Measurements from ENCODE around the gene NOX3. TPM values are rescaled to one million over a fixed set of nuclear protein-coding genes. Genes with fewer than 3 reads are reported as not detected.

Gene NOX3
- total RNA-seq, 1 donor from 2014 or later = 0.17 TPM

DNA sequence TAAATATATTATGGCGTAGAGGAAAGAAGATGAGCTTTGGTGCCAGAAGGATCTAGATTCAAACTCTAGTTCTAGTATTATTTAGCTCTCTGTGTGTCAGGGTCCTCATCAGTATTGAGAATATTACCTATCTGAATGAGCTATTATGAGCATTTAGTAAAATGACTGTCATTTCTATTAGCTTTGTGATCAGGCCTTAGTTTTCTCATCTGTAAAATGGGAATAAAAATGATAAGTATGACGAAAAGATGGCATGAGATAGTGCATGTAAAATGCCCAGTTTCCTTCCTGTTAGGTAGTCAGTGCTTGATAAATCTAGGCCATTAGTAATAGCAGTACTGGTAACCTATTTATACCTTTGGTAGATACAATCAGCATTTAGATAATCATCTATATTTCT is 35.1 kb downstream of the NOX3 start:
- DNase-seq (ENCODE audit: low read depth) = no peak
- H3K36me3 ChIP-seq (ENCODE audit: control insufficient read depth, insufficient read depth, low read length) = no peaks in the 10 kb centered on the region
- no peak overlapping the region for H3K4me3 ChIP-seq (ENCODE audit: low read depth, low read length)
- no peaks in the 10 kb centered on the region for H3K27me3 ChIP-seq (ENCODE audit: control insufficient read depth, insufficient read depth, low read length)
- TF ChIP-seq, protein P1, sequence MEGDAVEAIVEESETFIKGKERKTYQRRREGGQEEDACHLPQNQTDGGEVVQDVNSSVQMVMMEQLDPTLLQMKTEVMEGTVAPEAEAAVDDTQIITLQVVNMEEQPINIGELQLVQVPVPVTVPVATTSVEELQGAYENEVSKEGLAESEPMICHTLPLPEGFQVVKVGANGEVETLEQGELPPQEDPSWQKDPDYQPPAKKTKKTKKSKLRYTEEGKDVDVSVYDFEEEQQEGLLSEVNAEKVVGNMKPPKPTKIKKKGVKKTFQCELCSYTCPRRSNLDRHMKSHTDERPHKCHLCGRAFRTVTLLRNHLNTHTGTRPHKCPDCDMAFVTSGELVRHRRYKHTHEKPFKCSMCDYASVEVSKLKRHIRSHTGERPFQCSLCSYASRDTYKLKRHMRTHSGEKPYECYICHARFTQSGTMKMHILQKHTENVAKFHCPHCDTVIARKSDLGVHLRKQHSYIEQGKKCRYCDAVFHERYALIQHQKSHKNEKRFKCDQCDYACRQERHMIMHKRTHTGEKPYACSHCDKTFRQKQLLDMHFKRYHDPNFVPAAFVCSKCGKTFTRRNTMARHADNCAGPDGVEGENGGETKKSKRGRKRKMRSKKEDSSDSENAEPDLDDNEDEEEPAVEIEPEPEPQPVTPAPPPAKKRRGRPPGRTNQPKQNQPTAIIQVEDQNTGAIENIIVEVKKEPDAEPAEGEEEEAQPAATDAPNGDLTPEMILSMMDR (IDR thresholded peaks at IDR 0.05; ENCODE audit: insufficient read depth, low read length, poor library complexity, severe bottlenecking) = no peak

DNA sequence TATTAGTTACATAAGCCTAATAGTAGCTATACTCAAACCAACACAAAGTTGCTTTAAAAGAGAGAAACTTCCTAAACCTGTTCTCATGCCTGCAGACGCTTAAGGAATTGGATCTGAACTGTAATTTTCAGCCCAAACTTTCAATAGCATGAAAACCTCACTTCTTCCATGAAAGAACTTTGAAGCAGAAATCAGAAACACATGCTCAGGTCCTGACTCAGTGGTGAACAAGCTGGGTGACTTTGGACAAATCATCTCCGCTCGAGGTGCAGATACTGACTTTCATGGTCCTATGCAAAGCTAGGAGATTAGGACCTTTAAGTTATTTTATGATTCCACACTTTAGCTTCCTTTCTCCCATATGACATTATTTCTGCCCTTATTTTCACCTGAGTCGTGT is 36.5 kb downstream of the NOX3 start:
- TF ChIP-seq, protein P1 (IDR thresholded peaks at IDR 0.05; ENCODE audit: insufficient read depth, low read length, poor library complexity, severe bottlenecking) = no peak
- Histone ChIP-seq H3K27me3 (ENCODE audit: control insufficient read depth, insufficient read depth, low read length) (no peaks in the 10 kb centered on the region), H3K4me3 (ENCODE audit: low read depth, low read length) (no peak overlapping the region), H3K36me3 (ENCODE audit: control insufficient read depth, insufficient read depth, low read length) (no peaks in the 10 kb centered on the region)
- DNase-seq (ENCODE audit: low read depth) = no peak

DNA sequence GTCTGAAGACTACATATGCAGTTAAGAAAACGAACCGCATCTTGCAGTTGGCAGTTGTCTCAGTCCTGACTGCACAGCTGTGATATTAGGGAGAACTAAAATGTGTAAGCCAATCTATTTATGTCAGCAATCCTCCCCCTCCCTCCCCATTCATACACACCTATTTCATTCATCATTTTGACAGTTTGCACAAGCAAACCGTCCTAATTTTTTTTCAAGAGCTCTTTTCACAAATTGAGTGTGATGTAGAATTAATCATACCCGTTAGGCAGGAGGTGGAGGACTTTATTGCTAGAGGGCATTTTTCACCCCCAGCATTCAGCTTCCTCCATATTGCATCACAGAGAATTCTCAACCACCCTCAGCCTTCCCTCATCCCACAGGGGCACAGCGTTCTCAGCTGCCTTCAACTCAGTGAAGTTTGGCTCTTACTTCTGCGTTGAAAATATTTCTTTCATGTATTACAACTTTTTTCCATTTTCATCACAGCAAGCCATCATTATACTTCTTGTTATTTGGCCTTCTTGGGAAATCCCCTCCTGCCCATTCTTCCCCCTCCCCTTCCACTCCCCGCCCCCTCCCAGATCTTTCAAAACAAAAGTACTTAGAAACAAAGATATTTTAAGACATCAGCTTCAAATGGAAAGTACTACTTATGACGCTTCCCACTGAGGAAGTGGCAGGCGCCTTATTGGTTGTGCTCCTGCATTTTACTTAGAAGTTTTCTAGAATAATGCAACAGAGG is 37.5 kb downstream of the NOX3 start:
- Histone ChIP-seq H3K4me3 (ENCODE audit: low read depth, low read length) (no peak overlapping the region), H3K27me3 (ENCODE audit: control insufficient read depth, insufficient read depth, low read length) (no peaks in the 10 kb centered on the region), H3K36me3 (ENCODE audit: control insufficient read depth, insufficient read depth, low read length) (no peaks in the 10 kb centered on the region)
- TF ChIP-seq, protein P1 (IDR thresholded peaks at IDR 0.05; ENCODE audit: insufficient read depth, low read length, poor library complexity, severe bottlenecking) = no peak
- no peak for DNase-seq (ENCODE audit: low read depth)

DNA sequence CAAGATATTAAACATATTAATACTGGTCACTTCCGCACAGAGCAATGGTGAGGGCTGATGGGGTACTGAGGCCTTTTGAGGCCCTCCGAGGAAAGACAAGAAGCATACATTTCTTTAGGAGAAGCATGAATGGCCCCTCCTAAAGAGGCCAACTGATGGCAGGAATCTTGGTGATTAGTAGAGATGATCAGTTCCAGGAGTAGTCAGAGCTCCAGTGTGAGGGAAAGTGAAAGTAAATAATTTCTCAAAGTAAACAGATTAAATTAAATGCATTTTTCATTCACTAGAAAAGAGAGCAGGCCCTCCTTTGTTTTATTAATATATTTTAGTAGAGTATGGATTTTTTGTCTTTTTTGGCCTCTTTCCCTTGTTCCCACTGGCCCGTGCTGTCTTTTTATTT is 38.2 kb downstream of the NOX3 start:
- no peak overlapping the region for H3K4me3 ChIP-seq (ENCODE audit: low read depth, low read length)
- TF ChIP-seq, protein P1 (IDR thresholded peaks at IDR 0.05; ENCODE audit: insufficient read depth, low read length, poor library complexity, severe bottlenecking) = no peak
- H3K27me3 ChIP-seq (ENCODE audit: control insufficient read depth, insufficient read depth, low read length) = no peaks in the 10 kb centered on the region
- no peaks in the 10 kb centered on the region for H3K36me3 ChIP-seq (ENCODE audit: control insufficient read depth, insufficient read depth, low read length)
- no peak for DNase-seq (ENCODE audit: low read depth)

DNA sequence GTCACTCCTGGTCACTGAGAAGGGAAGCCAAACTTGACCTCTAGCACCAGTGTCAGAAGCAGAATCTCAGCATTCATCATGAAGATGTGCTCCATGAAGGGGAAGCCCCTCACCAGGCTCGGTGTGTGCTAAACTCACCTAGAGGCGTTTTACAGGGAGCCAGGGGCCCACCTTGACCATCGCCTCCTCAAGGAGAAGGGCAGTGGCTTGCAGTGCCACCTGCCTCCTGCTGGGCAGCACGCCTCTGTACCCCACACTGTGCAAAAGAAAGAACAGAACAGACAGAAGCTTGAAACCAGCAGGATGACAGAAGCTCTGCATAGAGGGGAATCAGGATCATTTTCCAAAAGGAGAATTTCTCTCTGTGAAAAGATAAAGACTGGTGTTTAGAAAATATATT is 39.7 kb downstream of the NOX3 start:
- TF ChIP-seq, protein P1 (IDR thresholded peaks at IDR 0.05; ENCODE audit: insufficient read depth, low read length, poor library complexity, severe bottlenecking) = no peak
- no peaks in the 10 kb centered on the region for H3K36me3 ChIP-seq (ENCODE audit: control insufficient read depth, insufficient read depth, low read length)
- no peak for DNase-seq (ENCODE audit: low read depth)
- H3K27me3 ChIP-seq (ENCODE audit: control insufficient read depth, insufficient read depth, low read length) = no peaks in the 10 kb centered on the region
- H3K4me3 ChIP-seq (ENCODE audit: low read depth, low read length) = no peak overlapping the region

DNA sequence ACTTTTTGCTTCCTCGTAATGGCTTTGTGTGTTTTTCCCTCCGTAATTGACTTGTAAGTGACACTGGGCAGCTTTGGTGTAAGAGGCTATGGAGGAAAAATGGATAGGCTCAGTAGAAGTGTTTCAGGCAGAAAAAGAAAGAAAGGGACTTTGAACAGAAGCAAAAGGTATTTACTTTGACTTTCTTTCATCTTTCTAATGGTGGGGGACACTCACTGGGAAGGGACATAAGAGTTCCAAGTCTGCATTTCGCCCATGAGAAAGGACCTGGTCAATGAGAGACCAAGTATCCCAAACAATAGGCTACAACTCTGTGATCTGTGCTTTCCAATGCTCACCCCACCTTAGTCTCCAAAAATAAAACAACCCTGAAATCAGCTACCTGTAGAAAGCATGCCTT is 41.6 kb downstream of the NOX3 start:
- DNase-seq (ENCODE audit: low read depth) = no peak
- TF ChIP-seq, protein P1 (IDR thresholded peaks at IDR 0.05; ENCODE audit: insufficient read depth, low read length, poor library complexity, severe bottlenecking) = no peak
- Histone ChIP-seq H3K36me3 (ENCODE audit: control insufficient read depth, insufficient read depth, low read length) (no peaks in the 10 kb centered on the region), H3K27me3 (ENCODE audit: control insufficient read depth, insufficient read depth, low read length) (no peaks in the 10 kb centered on the region), H3K4me3 (ENCODE audit: low read depth, low read length) (no peak overlapping the region)

Measured in kidney epithelial cell (primary cell).